Neural cell (in vitro differentiated cells): ENCODE results near the gene GSS. TPM values are rescaled to one million over a fixed set of nuclear protein-coding genes. Genes with fewer than 3 reads are reported as not detected.

Experiments used
- H2AFZ ChIP-seq: fragments of 200-600, 300-800 bp; sonication (generic), shearing (Covaris generic); 2 replicates; pipeline ENCODE4 v1.6.0; 2014; ENCODE audit warnings: low read depth, mild to moderate bottlenecking, antibody characterized with exemption, low read length, moderate library complexity
- H3F3A ChIP-seq: fragments of 200-600 bp; shearing (Covaris generic); 2 replicates; pipeline ENCODE4 v1.6.1; 2016; ENCODE audit warnings: mild to moderate bottlenecking, moderate library complexity, mixed read lengths, antibody characterized with exemption, low read length; ENCODE audit not compliant: insufficient read depth, poor library complexity, severe bottlenecking
- H3K27ac ChIP-seq: fragments of 200-600, 300-800 bp; sonication (generic), shearing (Covaris generic); 2 replicates; pipeline ENCODE4 v1.5.1; 2014; ENCODE audit warnings: mild to moderate bottlenecking, low read length, moderate library complexity
- H3K27me3 ChIP-seq: fragments of 300-800, 200-600 bp; sonication (generic), shearing (Covaris generic); 2 replicates; pipeline ENCODE4 v1.6.0; 2014; ENCODE audit warnings: mild to moderate bottlenecking, low read depth, low read length, moderate library complexity; ENCODE audit not compliant: insufficient read depth
- H3K36me3 ChIP-seq: fragments of 300-800, 200-600 bp; sonication (generic), shearing (Covaris generic); 2 replicates; pipeline ENCODE4 v1.5.1; 2014; ENCODE audit warnings: mild to moderate bottlenecking, antibody characterized with exemption, low read length, moderate library complexity; ENCODE audit not compliant: insufficient read depth
- H3K4me2 ChIP-seq: fragments of 300-800, 200-600 bp; sonication (generic), shearing (Covaris generic); 2 replicates; pipeline ENCODE4 v1.6.0; 2014; ENCODE audit warnings: mild to moderate bottlenecking, low read length
- H3K4me3 ChIP-seq: fragments of 300-800, 200-600 bp; sonication (generic), shearing (Covaris generic); 2 replicates; pipeline ENCODE4 v1.5.1; 2014; ENCODE audit warnings: mild to moderate bottlenecking, low read length, moderate library complexity
- H3K79me2 ChIP-seq: fragments of 200-600 bp; shearing (Covaris generic); replicated peaks from 2 replicates; pipeline ENCODE4 v1.6.0; 2014; ENCODE audit warnings: mild to moderate bottlenecking, low read length, moderate library complexity; ENCODE audit not compliant: insufficient read depth
- H3K9ac ChIP-seq: fragments of 300-800, 200-600 bp; sonication (generic), shearing (Covaris generic); 2 replicates; pipeline ENCODE4 v1.6.1; 2016; ENCODE audit warnings: mild to moderate bottlenecking, low read length, mixed read lengths
- H3K9me2 ChIP-seq: fragments of 200-600 bp; shearing (Covaris generic); 2 replicates; pipeline ENCODE4 v1.6.1; 2016; ENCODE audit warnings: mild to moderate bottlenecking, low read length, mixed read lengths; ENCODE audit not compliant: insufficient read depth
- H3K9me3 ChIP-seq: fragments of 200-600, 300-800 bp; sonication (generic), shearing (Covaris generic); 2 replicates; pipeline ENCODE4 v1.6.1; 2016; ENCODE audit warnings: mild to moderate bottlenecking, mixed run types, low read length, moderate library complexity, mixed read lengths
- H4K20me1 ChIP-seq: fragments of 200-600 bp; shearing (Covaris generic); 2 replicates; pipeline ENCODE4 v1.6.1; 2016; ENCODE audit warnings: mild to moderate bottlenecking, mixed run types; ENCODE audit not compliant: insufficient read depth
- CTCF ChIP-seq: fragments of 450-650 bp; IDR thresholded peaks from 2 replicates; pipeline ENCODE4 v1.5.1; 2014; ENCODE audit warnings: antibody characterized with exemption, mild to moderate bottlenecking, moderate library complexity; ENCODE audit not compliant: poor library complexity, severe bottlenecking
- EP300 ChIP-seq: fragments of 450-650 bp; conservative IDR thresholded peaks from 2 replicates; pipeline ENCODE4 v1.6.1; 2014; ENCODE audit warnings: antibody characterized with exemption, mild to moderate bottlenecking, moderate library complexity; ENCODE audit not compliant: poor library complexity, severe bottlenecking
- EZH2 ChIP-seq: fragments of 200-600, 300-800 bp; shearing (Covaris generic), sonication (generic); IDR thresholded peaks from 2 replicates; pipeline ENCODE4 v1.6.1; 2014; ENCODE audit warnings: antibody characterized with exemption, low read length, borderline replicate concordance, mild to moderate bottlenecking; ENCODE audit not compliant: insufficient read depth, poor library complexity, severe bottlenecking
- MXI1 ChIP-seq: fragments of 450-650 bp; conservative IDR thresholded peaks from 2 replicates; pipeline ENCODE4 v1.6.1; 2014; ENCODE audit warnings: antibody characterized with exemption, mild to moderate bottlenecking; ENCODE audit not compliant: poor library complexity, severe bottlenecking
- POLR2AphosphoS5 ChIP-seq: IDR thresholded peaks from 2 replicates; pipeline ENCODE4 v1.6.1; 2012
- RAD21 ChIP-seq: fragments of 450-650 bp; conservative IDR thresholded peaks from 2 replicates; pipeline ENCODE4 v1.6.1; 2014; ENCODE audit warnings: antibody characterized with exemption, mild to moderate bottlenecking, moderate library complexity
- REST ChIP-seq: IDR thresholded peaks from 2 replicates; pipeline ENCODE4 v1.6.1; 2012; ENCODE audit warnings: borderline replicate concordance
- SMC3 ChIP-seq: fragments of 450-650 bp; conservative IDR thresholded peaks from 2 replicates; pipeline ENCODE4 v1.6.1; 2014; ENCODE audit warnings: antibody characterized with exemption, mild to moderate bottlenecking, moderate library complexity; ENCODE audit not compliant: poor library complexity
- TAF1 ChIP-seq: IDR thresholded peaks from 2 replicates; pipeline ENCODE4 v1.6.1; 2012; ENCODE audit warnings: low read depth
- polyA plus RNA-seq: library from polyadenylated mRNA; depleted of rRNA; stranded (reverse); fragments of >200 nt; gene quantifications from 2 replicates; pipeline ENCODE4 v1.2.3, GENCODE V29; 2014

Gene GSS
- polyA plus RNA-seq, 1 donor from 2014 or later: 173 TPM

DNA sequence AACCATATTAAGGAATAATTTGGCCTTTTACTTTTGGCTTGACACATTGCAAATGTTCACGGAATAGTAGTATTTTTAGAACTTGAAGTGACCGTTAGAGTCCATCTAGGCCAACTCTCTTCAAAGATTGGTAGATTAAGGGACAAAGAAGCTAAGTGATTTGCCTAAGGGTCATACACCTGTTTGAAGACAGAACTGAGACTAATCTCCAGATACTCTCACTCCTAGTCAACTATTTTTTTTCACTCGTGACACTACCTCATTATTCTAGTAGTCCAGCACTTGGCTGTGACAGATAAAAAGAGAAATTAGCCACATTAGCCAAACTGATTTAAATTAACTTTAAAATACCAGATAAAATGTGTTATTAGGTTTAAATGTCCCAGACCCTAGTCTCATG, 68.6 kb downstream of the GSS start:
- no peak overlapping the region for H3K4me2 ChIP-seq
- no peaks in the 10 kb centered on the region for H3K27me3 ChIP-seq
- no peaks in the 10 kb centered on the region for H3K9me3 ChIP-seq
- H2AFZ ChIP-seq: no peak overlapping the region
- no peak overlapping the region for H3K9ac ChIP-seq
- H3K27ac ChIP-seq: no peak overlapping the region
- no peaks in the 10 kb centered on the region for H3K9me2 ChIP-seq
- H3K36me3 ChIP-seq: no peaks in the 10 kb centered on the region
- H4K20me1 ChIP-seq: no peaks in the 10 kb centered on the region
- no peaks in the 10 kb centered on the region for H3F3A ChIP-seq
- TF ChIP-seq SMC3: no peak
- no peak for TF ChIP-seq CTCF
- TF ChIP-seq REST: no peak
- TF ChIP-seq MXI1: no peak
- no peak for TF ChIP-seq EP300
- no peak for TF ChIP-seq TAF1
- no peak for TF ChIP-seq EZH2
- no peak for TF ChIP-seq RAD21
- TF ChIP-seq POLR2AphosphoS5: no peak
- no peak overlapping the region for H3K4me3 ChIP-seq
- H3K79me2 ChIP-seq: no peaks in the 10 kb centered on the region

DNA sequence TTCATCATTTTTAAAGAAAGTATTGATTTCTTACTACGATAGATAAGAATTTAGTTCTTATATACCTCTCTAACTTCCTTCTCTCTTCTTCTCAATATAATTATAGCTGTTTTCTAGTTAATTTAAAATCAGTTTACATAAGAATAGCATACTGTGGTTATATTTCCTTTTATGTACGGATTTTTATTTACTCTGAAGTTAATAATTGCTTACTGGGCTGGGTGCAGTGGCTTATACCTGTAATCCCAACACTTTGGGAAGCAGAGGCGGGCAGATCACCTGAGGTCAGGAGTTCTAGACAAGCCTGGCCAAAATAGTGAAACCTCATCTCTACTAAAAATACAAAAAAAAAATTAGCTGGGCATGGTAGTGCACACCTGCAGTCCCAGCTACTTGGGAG, 69.5 kb downstream of the GSS start:
- no peaks in the 10 kb centered on the region for H3K9me2 ChIP-seq
- H2AFZ ChIP-seq: no peak overlapping the region
- H3K27ac ChIP-seq: no peak overlapping the region
- no peaks in the 10 kb centered on the region for H4K20me1 ChIP-seq
- no peaks in the 10 kb centered on the region for H3K79me2 ChIP-seq
- TF ChIP-seq EZH2 (no peak), RAD21 (no peak), CTCF (no peak), SMC3 (no peak), POLR2AphosphoS5 (no peak), MXI1 (no peak), EP300 (no peak), TAF1 (no peak), REST (no peak)
- H3K36me3 ChIP-seq: no peaks in the 10 kb centered on the region
- no peaks in the 10 kb centered on the region for H3K9me3 ChIP-seq
- no peak overlapping the region for H3K9ac ChIP-seq
- H3K4me2 ChIP-seq: no peak overlapping the region
- H3K27me3 ChIP-seq: no peaks in the 10 kb centered on the region
- no peaks in the 10 kb centered on the region for H3F3A ChIP-seq
- H3K4me3 ChIP-seq: no peak overlapping the region
